BLaER1 (cell line): Measurements from ENCODE around the gene VWC2.

ENCODE experiments used
- H3K27ac ChIP-seq: shearing (Covaris generic); formaldehyde crosslinking; 2 replicates; pipeline ENCODE4 v1.8.1; 2022
- H3K27me3 ChIP-seq: shearing (Covaris generic); formaldehyde crosslinking; 2 replicates; pipeline ENCODE4 v1.8.1; 2022
- H3K36me3 ChIP-seq: shearing (Covaris generic); formaldehyde crosslinking; 2 replicates; pipeline ENCODE4 v1.8.1; 2022
- H3K4me1 ChIP-seq: shearing (Covaris generic); formaldehyde crosslinking; 2 replicates; pipeline ENCODE4 v1.8.1; 2022
- H3K4me2 ChIP-seq: shearing (Covaris generic); formaldehyde crosslinking; 2 replicates; pipeline ENCODE4 v1.8.1; 2022
- H3K4me3 ChIP-seq: shearing (Covaris generic); formaldehyde crosslinking; 2 replicates; pipeline ENCODE4 v1.8.1; 2022
- H3K9ac ChIP-seq: shearing (Covaris generic); formaldehyde crosslinking; 2 replicates; pipeline ENCODE4 v1.8.1; 2022
- H3K9me3 ChIP-seq: shearing (Covaris generic); formaldehyde crosslinking; 2 replicates; pipeline ENCODE4 v1.8.1; 2022
- H4K20me1 ChIP-seq: shearing (Covaris generic); formaldehyde crosslinking; 2 replicates; pipeline ENCODE4 v1.8.1; 2022
- Cebpa-rat ChIP-seq: shearing (Covaris generic); IDR thresholded peaks from 2 replicates; pipeline ENCODE4 v1.8.1; 2022

VWC2 gene

DNA sequence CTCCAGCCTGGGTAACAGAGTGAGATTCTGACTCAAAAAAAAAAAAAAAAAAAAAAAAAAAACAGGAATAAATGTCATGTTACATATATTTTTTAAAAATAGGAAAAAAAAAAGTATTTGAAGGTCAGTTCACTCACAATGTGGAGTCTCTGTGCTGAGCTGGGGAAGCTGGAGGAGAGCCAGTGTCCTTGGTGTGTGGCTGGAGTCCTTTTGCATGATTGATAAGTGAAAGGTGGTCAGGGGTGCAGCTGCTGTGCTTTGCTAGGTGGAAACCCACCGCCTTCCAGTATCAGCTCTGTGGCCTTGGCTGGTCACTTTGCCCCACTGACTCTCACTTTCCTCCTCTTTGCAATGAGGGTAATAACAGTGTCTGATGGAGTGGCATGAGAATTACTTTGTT, 101.9 kb downstream of the VWC2 start:
- Histone ChIP-seq H3K4me2 (no peak overlapping the region), H3K27ac (no peak overlapping the region), H4K20me1 (no peaks in the 10 kb centered on the region), H3K36me3 (no peaks in the 10 kb centered on the region), H3K9me3 (no peaks in the 10 kb centered on the region), H3K27me3 (no peaks in the 10 kb centered on the region), H3K4me3 (no peak overlapping the region), H3K4me1 (no peaks in the 10 kb centered on the region), H3K9ac (no peak overlapping the region)
- no peak for TF ChIP-seq Cebpa-rat

DNA sequence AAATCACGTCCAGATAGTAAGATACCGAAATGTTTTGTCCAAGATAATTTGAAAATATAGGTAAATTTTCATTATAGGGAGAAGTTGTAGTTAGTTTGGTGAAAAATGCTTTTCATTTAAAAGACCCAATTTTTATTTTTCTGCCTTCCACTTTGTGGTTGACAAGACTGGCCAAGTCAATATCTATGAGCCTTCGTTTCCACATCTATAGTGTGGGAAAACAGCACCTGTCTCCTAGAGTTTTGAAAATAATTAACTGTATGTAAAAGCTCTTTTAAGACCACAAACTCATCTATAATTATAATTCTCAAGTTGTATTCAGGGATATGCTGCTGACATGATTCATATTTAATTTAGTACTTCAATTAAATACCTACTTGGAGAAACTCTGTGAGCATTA, 102.8 kb downstream of the VWC2 start:
- H3K36me3 ChIP-seq = no peaks in the 10 kb centered on the region
- no peak overlapping the region for H3K4me3 ChIP-seq
- no peaks in the 10 kb centered on the region for H3K9me3 ChIP-seq
- H3K9ac ChIP-seq = no peak overlapping the region
- no peak for TF ChIP-seq Cebpa-rat
- H3K4me2 ChIP-seq = no peak overlapping the region
- H3K27me3 ChIP-seq = no peaks in the 10 kb centered on the region
- no peaks in the 10 kb centered on the region for H3K4me1 ChIP-seq
- no peaks in the 10 kb centered on the region for H4K20me1 ChIP-seq
- no peak overlapping the region for H3K27ac ChIP-seq

DNA sequence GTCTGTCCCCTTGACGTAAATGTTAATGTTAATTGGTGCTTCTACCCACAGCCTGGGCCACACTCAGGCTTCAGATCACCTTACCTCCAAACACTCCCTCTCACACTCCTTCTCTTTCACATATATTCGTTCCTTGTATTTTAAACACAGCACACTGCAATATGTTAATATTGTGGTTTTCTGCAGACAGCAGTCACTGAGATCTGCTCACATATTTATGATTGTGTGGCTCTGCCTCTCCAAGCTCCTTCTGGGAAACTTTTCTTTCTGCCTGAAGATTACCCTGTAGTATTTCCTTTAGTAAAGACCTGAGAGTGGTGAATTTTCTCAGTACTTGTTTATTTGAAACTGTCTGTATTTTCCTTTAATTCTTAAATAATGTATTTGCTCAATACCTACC, 104.7 kb downstream of the VWC2 start:
- H4K20me1 ChIP-seq = no peaks in the 10 kb centered on the region
- TF ChIP-seq Cebpa-rat = no peak
- no peaks in the 10 kb centered on the region for H3K36me3 ChIP-seq
- H3K9ac ChIP-seq = no peak overlapping the region
- H3K27ac ChIP-seq = no peak overlapping the region
- H3K9me3 ChIP-seq = no peaks in the 10 kb centered on the region
- H3K4me1 ChIP-seq = no peaks in the 10 kb centered on the region
- no peak overlapping the region for H3K4me2 ChIP-seq
- H3K27me3 ChIP-seq = no peaks in the 10 kb centered on the region
- H3K4me3 ChIP-seq = no peak overlapping the region

GRCh38 chr7:49878627-49879026, 105.2 kb downstream of the VWC2 start:
- no peaks in the 10 kb centered on the region for H3K4me1 ChIP-seq
- no peak for TF ChIP-seq Cebpa-rat
- no peak overlapping the region for H3K27ac ChIP-seq
- H3K27me3 ChIP-seq = no peaks in the 10 kb centered on the region
- H3K36me3 ChIP-seq = no peaks in the 10 kb centered on the region
- no peaks in the 10 kb centered on the region for H3K9me3 ChIP-seq
- H3K9ac ChIP-seq = no peak overlapping the region
- no peak overlapping the region for H3K4me2 ChIP-seq
- H3K4me3 ChIP-seq = no peak overlapping the region
- H4K20me1 ChIP-seq = no peaks in the 10 kb centered on the region

DNA sequence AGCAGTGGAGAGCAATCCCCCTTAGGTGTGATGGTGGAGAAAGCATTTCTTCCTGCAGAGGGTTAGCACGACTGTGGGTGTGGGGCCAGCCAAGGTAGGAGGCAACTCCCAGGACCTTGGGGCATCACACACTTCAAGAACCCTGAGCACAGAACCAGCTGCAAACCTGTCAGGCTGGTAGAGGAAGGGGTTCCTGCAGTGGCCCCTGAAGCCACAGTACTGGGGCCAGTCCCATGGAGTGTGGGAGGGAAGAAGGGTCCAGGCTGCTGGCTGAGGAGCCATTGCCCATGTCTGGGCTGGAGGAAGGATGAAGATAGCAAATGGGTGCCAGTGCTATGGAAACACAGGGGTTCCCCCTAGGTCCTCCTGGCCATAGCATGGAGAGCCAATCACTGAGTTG, 110.5 kb downstream of the VWC2 start:
- H3K9ac ChIP-seq = no peak overlapping the region
- no peak overlapping the region for H3K4me2 ChIP-seq
- no peak overlapping the region for H3K27ac ChIP-seq
- no peak for TF ChIP-seq Cebpa-rat
- H4K20me1 ChIP-seq = no peaks in the 10 kb centered on the region
- H3K4me1 ChIP-seq = no peaks in the 10 kb centered on the region
- H3K4me3 ChIP-seq = no peak overlapping the region
- no peaks in the 10 kb centered on the region for H3K36me3 ChIP-seq
- H3K9me3 ChIP-seq = no peaks in the 10 kb centered on the region
- no peaks in the 10 kb centered on the region for H3K27me3 ChIP-seq

GRCh38 chr7:49885593-49886285, 112.3 kb downstream of the VWC2 start:
- H4K20me1 ChIP-seq = no peaks in the 10 kb centered on the region
- no peaks in the 10 kb centered on the region for H3K9me3 ChIP-seq
- no peak overlapping the region for H3K4me3 ChIP-seq
- no peak overlapping the region for H3K9ac ChIP-seq
- no peaks in the 10 kb centered on the region for H3K4me1 ChIP-seq
- no peak for TF ChIP-seq Cebpa-rat
- H3K27me3 ChIP-seq = no peaks in the 10 kb centered on the region
- no peaks in the 10 kb centered on the region for H3K36me3 ChIP-seq
- no peak overlapping the region for H3K4me2 ChIP-seq
- no peak overlapping the region for H3K27ac ChIP-seq

DNA sequence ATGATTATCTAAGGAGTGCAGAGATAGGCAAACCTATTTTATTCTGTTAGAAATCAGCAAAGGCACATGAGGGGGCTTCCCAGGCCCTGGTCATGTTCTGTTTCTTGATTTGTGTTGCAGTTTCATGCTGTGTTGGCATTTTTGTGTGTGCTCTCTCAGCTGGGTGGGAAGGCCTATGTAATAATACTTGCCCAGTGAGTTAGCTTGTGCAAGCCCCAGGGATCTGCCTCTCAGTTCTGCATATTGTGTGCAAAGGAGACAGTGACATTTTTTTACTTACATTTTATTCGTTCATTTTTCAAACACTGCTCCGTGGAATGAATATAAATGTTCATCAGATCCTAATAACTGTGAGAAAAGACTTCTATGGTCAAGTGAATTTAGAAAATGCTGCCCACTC, 119.0 kb downstream of the VWC2 start:
- H3K4me1 ChIP-seq = no peaks in the 10 kb centered on the region
- no peak overlapping the region for H3K9ac ChIP-seq
- no peak overlapping the region for H3K27ac ChIP-seq
- H3K9me3 ChIP-seq = no peaks in the 10 kb centered on the region
- no peaks in the 10 kb centered on the region for H3K36me3 ChIP-seq
- no peaks in the 10 kb centered on the region for H4K20me1 ChIP-seq
- no peak overlapping the region for H3K4me3 ChIP-seq
- no peak for TF ChIP-seq Cebpa-rat
- H3K27me3 ChIP-seq = no peaks in the 10 kb centered on the region
- no peak overlapping the region for H3K4me2 ChIP-seq

- H3K27ac ChIP-seq = no peak overlapping the region
- no peaks in the 10 kb centered on the region for H3K9me3 ChIP-seq
- no peak overlapping the region for H3K4me3 ChIP-seq
- H3K27me3 ChIP-seq = no peaks in the 10 kb centered on the region
- H3K4me2 ChIP-seq = no peak overlapping the region
- H3K36me3 ChIP-seq = no peaks in the 10 kb centered on the region
- TF ChIP-seq Cebpa-rat = no peak
- H4K20me1 ChIP-seq = no peaks in the 10 kb centered on the region
- no peaks in the 10 kb centered on the region for H3K4me1 ChIP-seq
- no peak overlapping the region for H3K9ac ChIP-seq
Measured at GRCh38 chr7:49893131-49893530, 119.7 kb downstream of the VWC2 start.

DNA sequence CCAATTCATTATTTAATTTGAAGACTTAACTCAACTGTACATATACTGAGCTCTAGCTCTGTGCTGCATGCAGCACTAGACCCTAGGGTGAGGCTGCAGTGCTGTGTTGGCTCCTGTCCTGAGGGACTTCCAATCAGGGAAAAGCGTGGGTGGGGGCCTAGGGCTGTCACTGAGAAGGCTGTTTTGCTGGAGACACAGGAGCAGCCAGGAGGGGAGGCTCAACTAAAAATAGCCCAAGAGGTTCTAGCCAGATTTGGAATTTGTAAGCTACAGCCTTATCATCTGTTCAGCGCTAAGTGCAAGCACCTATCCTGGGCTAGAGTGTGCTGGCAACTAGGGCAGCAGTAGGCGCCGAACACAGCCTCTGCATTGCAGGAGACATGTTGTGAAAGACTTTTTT, 121.1 kb downstream of the VWC2 start:
- no peaks in the 10 kb centered on the region for H3K9me3 ChIP-seq
- no peaks in the 10 kb centered on the region for H3K27me3 ChIP-seq
- no peak for TF ChIP-seq Cebpa-rat
- no peaks in the 10 kb centered on the region for H3K36me3 ChIP-seq
- H3K4me1 ChIP-seq = no peaks in the 10 kb centered on the region
- no peaks in the 10 kb centered on the region for H4K20me1 ChIP-seq
- no peak overlapping the region for H3K9ac ChIP-seq
- no peak overlapping the region for H3K4me2 ChIP-seq
- no peak overlapping the region for H3K4me3 ChIP-seq
- no peak overlapping the region for H3K27ac ChIP-seq

DNA sequence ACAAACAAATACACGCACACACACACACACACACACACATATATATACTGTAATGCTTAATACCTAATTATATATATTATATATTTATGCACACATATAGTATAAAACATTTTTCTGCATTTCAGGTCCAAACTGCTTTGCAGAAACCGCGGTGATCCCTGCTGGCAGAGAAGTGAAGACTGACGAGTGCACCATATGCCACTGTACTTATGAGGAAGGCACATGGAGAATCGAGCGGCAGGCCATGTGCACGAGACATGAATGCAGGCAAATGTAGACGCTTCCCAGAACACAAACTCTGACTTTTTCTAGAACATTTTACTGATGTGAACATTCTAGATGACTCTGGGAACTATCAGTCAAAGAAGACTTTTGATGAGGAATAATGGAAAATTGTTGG, 138.5 kb downstream of the VWC2 start:
- Histone ChIP-seq H3K27me3 (no peaks in the 10 kb centered on the region), H3K9me3 (no peaks in the 10 kb centered on the region), H3K4me1 (no peaks in the 10 kb centered on the region), H3K4me3 (no peak overlapping the region), H4K20me1 (no peaks in the 10 kb centered on the region), H3K27ac (no peak overlapping the region), H3K4me2 (no peak overlapping the region), H3K9ac (no peak overlapping the region), H3K36me3 (no peaks in the 10 kb centered on the region)
- TF ChIP-seq Cebpa-rat = no peak

DNA sequence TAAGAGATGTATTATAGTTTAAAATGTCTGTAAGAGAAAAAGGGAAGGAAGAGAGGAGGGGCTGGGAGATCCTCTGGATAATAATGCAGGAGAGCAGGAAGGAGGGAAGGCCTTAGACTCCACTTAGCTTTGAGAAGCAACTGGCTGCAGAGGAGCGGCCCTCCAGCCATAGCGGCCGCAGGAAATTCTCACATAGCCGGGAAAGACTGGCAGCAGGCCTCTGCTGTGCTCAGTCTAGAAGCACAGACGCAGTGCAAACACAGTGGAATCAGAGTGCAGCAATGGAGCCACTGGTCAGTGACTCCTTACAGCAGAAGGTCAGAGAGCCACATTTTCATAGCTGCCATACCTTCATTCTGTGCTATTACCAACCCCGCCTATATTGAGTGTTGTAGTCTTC, 153.3 kb downstream of the VWC2 start:
- Histone ChIP-seq H3K9me3 (peaks cover 12% of the 10 kb centered on the region), H3K27ac (no peak overlapping the region), H3K27me3 (no peaks in the 10 kb centered on the region), H3K36me3 (no peaks in the 10 kb centered on the region), H3K4me3 (no peak overlapping the region), H3K4me2 (no peak overlapping the region), H3K9ac (no peak overlapping the region), H3K4me1 (peaks cover 7% of the 10 kb centered on the region), H4K20me1 (no peaks in the 10 kb centered on the region)
- TF ChIP-seq Cebpa-rat = no peak
